ENCODE results near the gene PRR7.
A peak's percentile ranks its signal among the peaks of the same experiment; 100 is the strongest.

Gene PRR7

GRCh38 chr5:177497292-177498012 lies 50.8 kb downstream of the PRR7 start, which contains the start of gene PDLIM7:
PDLIM7 (minus strand) TSS chr5:177497604; CDS start chr5:177496512, 1,092 bp downstream.
- H3K36me3 ChIP-seq (ENCODE audit: control insufficient read depth in 4 of 4, insufficient read depth in 4 of 4, low read length in 3 of 4), result peaks cover 0 to 6% (median 1%) of the 10 kb centered on the region in 4 experiments
- 0% methylated on average over 61 of the region's 73 CpGs for WGBS (ENCODE audit: insufficient coverage)
- no peaks in the 10 kb centered on the region for H3K9me3 ChIP-seq (ENCODE audit: control extremely low read depth in 1 of 5, control insufficient read depth in 4 of 5, insufficient read depth in 2 of 5, low read depth in 1 of 5, low read length in 4 of 5)
- POLR2A ChIA-PET, result interaction anchor here (0.6 to 2.3 kb wide), 8 partner anchors 10 to 53 kb away, joined by 3 to 12 read pairs (median 4); no protein-coding TSS in a partner anchor
- peaks cover 0 to 5% (median 0%) of the 10 kb centered on the region in 5 experiments for H3K27me3 ChIP-seq (replicated peaks in 2 of 5; ENCODE audit: control insufficient read depth in 4 of 5, insufficient read depth in 5 of 5, low read length in 4 of 5)
- H3K27ac ChIP-seq (ENCODE audit: insufficient read depth in 1 of 2, low read depth in 1 of 2, low read length in 2 of 2, poor library complexity in 1 of 2, severe bottlenecking in 2 of 2), result peak within 1 kb of the TSS in 1 of 2 experiments; percentile 66
- CTCF ChIA-PET, result interaction anchor here (0.6 to 18.3 kb wide), 13 partner anchors 8 to 188 kb away, joined by 3 to 206 read pairs (median 3); partner anchors contain the start of gene DOK3
- DNase-seq, result peak; percentile 92 to 96 (median 95)
- peak within 1 kb of the TSS; percentile 39 to 78 (median 69) for H3K4me3 ChIP-seq (ENCODE audit: control insufficient read depth in 1 of 7, extremely low read depth in 1 of 7, insufficient read depth in 4 of 7, low read depth in 2 of 7, low read length in 6 of 7)
- peaks cover 2 to 63% (median 50%) of the 10 kb centered on the region in 4 experiments for H3K4me1 ChIP-seq (ENCODE audit: control extremely low read depth in 1 of 4, control insufficient read depth in 4 of 4, insufficient read depth in 4 of 4, low read length in 3 of 4)

GRCh38 chr5:177498013-177498787 lies 51.6 kb downstream of the PRR7 start:
- Histone ChIP-seq H3K27me3 (replicated peaks in 2 of 5; ENCODE audit: control insufficient read depth in 4 of 5, insufficient read depth in 5 of 5, low read length in 4 of 5) (peaks cover 0 to 5% (median 0%) of the 10 kb centered on the region in 5 experiments), H3K4me1 (ENCODE audit: control extremely low read depth in 1 of 4, control insufficient read depth in 4 of 4, insufficient read depth in 4 of 4, low read length in 3 of 4) (peaks cover 2 to 60% (median 50%) of the 10 kb centered on the region in 4 experiments), H3K4me3 (ENCODE audit: control insufficient read depth in 1 of 7, extremely low read depth in 1 of 7, insufficient read depth in 4 of 7, low read depth in 2 of 7, low read length in 6 of 7) (peak overlapping the region; percentile 15 to 78 (median 69)), H3K27ac (ENCODE audit: insufficient read depth in 1 of 2, low read depth in 1 of 2, low read length in 2 of 2, poor library complexity in 1 of 2, severe bottlenecking in 2 of 2) (no peak overlapping the region), H3K9me3 (ENCODE audit: control extremely low read depth in 1 of 5, control insufficient read depth in 4 of 5, insufficient read depth in 2 of 5, low read depth in 1 of 5, low read length in 4 of 5) (no peaks in the 10 kb centered on the region), H3K36me3 (ENCODE audit: control insufficient read depth in 4 of 4, insufficient read depth in 4 of 4, low read length in 3 of 4) (peaks cover 0 to 11% (median 8%) of the 10 kb centered on the region in 4 experiments)
- 22% methylated on average over 35 of the region's 48 CpGs for WGBS (ENCODE audit: insufficient coverage)
- DNase-seq, result no peak
- POLR2A ChIA-PET, result interaction anchor here (0.7 to 2.3 kb wide), 6 partner anchors 10 to 53 kb away, joined by 3 to 12 read pairs (median 5); no protein-coding TSS in a partner anchor
- CTCF ChIA-PET, result interaction anchor here (0.7 to 18.3 kb wide), 13 partner anchors 8 to 115 kb away, joined by 3 to 206 read pairs (median 3); partner anchors contain the start of genes DOK3 and TMED9

- H3K9me3 ChIP-seq (ENCODE audit: control extremely low read depth in 1 of 5, control insufficient read depth in 4 of 5, insufficient read depth in 2 of 5, low read depth in 1 of 5, low read length in 4 of 5), result no peaks in the 10 kb centered on the region
- CTCF ChIA-PET, result interaction anchor here (1.0 to 18.3 kb wide), 10 partner anchors 6 to 190 kb away, joined by 4 to 206 read pairs (median 40); partner anchors contain the start of genes DOK3 and PDLIM7
- WGBS (ENCODE audit: insufficient coverage), result 73% methylated on average over 6 of the region's 6 CpGs
- POLR2A ChIA-PET, result no interaction called here
- peaks cover 0 to 28% (median 21%) of the 10 kb centered on the region in 4 experiments for H3K36me3 ChIP-seq (ENCODE audit: control insufficient read depth in 4 of 4, insufficient read depth in 4 of 4, low read length in 3 of 4)
- H3K27me3 ChIP-seq (replicated peaks in 2 of 5; ENCODE audit: control insufficient read depth in 4 of 5, insufficient read depth in 5 of 5, low read length in 4 of 5), result peaks cover 0 to 5% (median 0%) of the 10 kb centered on the region in 5 experiments
- DNase-seq, result no peak
- H3K4me1 ChIP-seq (ENCODE audit: control extremely low read depth in 1 of 4, control insufficient read depth in 4 of 4, insufficient read depth in 4 of 4, low read length in 3 of 4), result peaks cover 2 to 44% (median 39%) of the 10 kb centered on the region in 4 experiments
- no peak overlapping the region for H3K4me3 ChIP-seq (ENCODE audit: control insufficient read depth in 1 of 7, extremely low read depth in 1 of 7, insufficient read depth in 4 of 7, low read depth in 2 of 7, low read length in 6 of 7)
- H3K27ac ChIP-seq (ENCODE audit: insufficient read depth in 1 of 2, low read depth in 1 of 2, low read length in 2 of 2, poor library complexity in 1 of 2, severe bottlenecking in 2 of 2), result no peak overlapping the region
Measured at GRCh38 chr5:177499842-177500241, 53.2 kb downstream of the PRR7 start.

GRCh38 chr5:177500685-177501522 lies 54.3 kb downstream of the PRR7 start:
- H3K27ac ChIP-seq (ENCODE audit: insufficient read depth in 1 of 2, low read depth in 1 of 2, low read length in 2 of 2, poor library complexity in 1 of 2, severe bottlenecking in 2 of 2), result no peak overlapping the region
- peaks cover 0 to 33% (median 28%) of the 10 kb centered on the region in 4 experiments for H3K4me1 ChIP-seq (ENCODE audit: control extremely low read depth in 1 of 4, control insufficient read depth in 4 of 4, insufficient read depth in 4 of 4, low read length in 3 of 4)
- H3K4me3 ChIP-seq (ENCODE audit: control insufficient read depth in 1 of 7, extremely low read depth in 1 of 7, insufficient read depth in 4 of 7, low read depth in 2 of 7, low read length in 6 of 7), result no peak overlapping the region
- peaks cover 0 to 35% (median 27%) of the 10 kb centered on the region in 4 experiments for H3K36me3 ChIP-seq (ENCODE audit: control insufficient read depth in 4 of 4, insufficient read depth in 4 of 4, low read length in 3 of 4)
- H3K27me3 ChIP-seq (replicated peaks in 2 of 5; ENCODE audit: control insufficient read depth in 4 of 5, insufficient read depth in 5 of 5, low read length in 4 of 5), result peaks cover 0 to 5% (median 0%) of the 10 kb centered on the region in 5 experiments
- H3K9me3 ChIP-seq (ENCODE audit: control extremely low read depth in 1 of 5, control insufficient read depth in 4 of 5, insufficient read depth in 2 of 5, low read depth in 1 of 5, low read length in 4 of 5), result no peaks in the 10 kb centered on the region
- CTCF ChIA-PET, result interaction anchor here (0.7 to 18.3 kb wide), 23 partner anchors 5 to 193 kb away, joined by 3 to 206 read pairs (median 6); partner anchors contain the start of genes DDX41, DOK3, FAM193B and PDLIM7
- POLR2A ChIA-PET, result interaction anchor here (0.6 kb wide), 1 partner anchor 45 kb away, joined by 4 read pairs; no protein-coding TSS in a partner anchor
- WGBS (ENCODE audit: insufficient coverage), result 30% methylated on average over 9 of the region's 10 CpGs
- peak; percentile 74 to 80 (median 75) for DNase-seq

- ChIA-PET POLR2A (interaction anchor here (0.6 kb wide), 1 partner anchor 47 kb away, joined by 4 read pairs; no protein-coding TSS in a partner anchor), CTCF (interaction anchor here (0.9 to 18.3 kb wide), 22 partner anchors 4 to 206 kb away, joined by 3 to 206 read pairs (median 6); partner anchors contain the start of genes DOK3, FAM193B and PDLIM7)
- WGBS (ENCODE audit: insufficient coverage), result 80% methylated on average over 7 of the region's 9 CpGs
- Histone ChIP-seq H3K4me3 (ENCODE audit: control insufficient read depth in 1 of 7, extremely low read depth in 1 of 7, insufficient read depth in 4 of 7, low read depth in 2 of 7, low read length in 6 of 7) (no peak overlapping the region), H3K4me1 (ENCODE audit: control extremely low read depth in 1 of 4, control insufficient read depth in 4 of 4, insufficient read depth in 4 of 4, low read length in 3 of 4) (peaks cover 0 to 23% (median 20%) of the 10 kb centered on the region in 4 experiments), H3K36me3 (ENCODE audit: control insufficient read depth in 4 of 4, insufficient read depth in 4 of 4, low read length in 3 of 4) (peaks cover 0 to 37% (median 29%) of the 10 kb centered on the region in 4 experiments), H3K9me3 (ENCODE audit: control extremely low read depth in 1 of 5, control insufficient read depth in 4 of 5, insufficient read depth in 2 of 5, low read depth in 1 of 5, low read length in 4 of 5) (no peaks in the 10 kb centered on the region), H3K27ac (ENCODE audit: insufficient read depth in 1 of 2, low read depth in 1 of 2, low read length in 2 of 2, poor library complexity in 1 of 2, severe bottlenecking in 2 of 2) (no peak overlapping the region), H3K27me3 (replicated peaks in 2 of 5; ENCODE audit: control insufficient read depth in 4 of 5, insufficient read depth in 5 of 5, low read length in 4 of 5) (peaks cover 0 to 5% (median 0%) of the 10 kb centered on the region in 5 experiments)
- no peak for DNase-seq
Measured at GRCh38 chr5:177501874-177502678, 55.5 kb downstream of the PRR7 start.

Data from common myeloid progenitor, CD34-positive (primary cell).